GM19035 (cell line): Measurements from ENCODE around the gene UNC5B.

Source experiments
- ATAC-seq: cut with Tn5 transposase; IDR thresholded peaks from one replicate; pipeline ENCODE4 v1.9.1; 2021; ENCODE audit not compliant: unreplicated experiment

Gene UNC5B

GRCh38 chr10:71314694-71315225, 102.4 kb downstream of the UNC5B start:
- ATAC-seq = no peak

- ATAC-seq = no peak
These were observed 103.9 kb downstream of the UNC5B start for GRCh38 chr10:71316056-71316785.

GRCh38 chr10:71316786-71317160, 104.4 kb downstream of the UNC5B start:
- ATAC-seq = no peak

- ATAC-seq = no peak
These were observed 105.4 kb downstream of the UNC5B start for GRCh38 chr10:71317739-71318138.

GRCh38 chr10:71319042-71319799, 106.9 kb downstream of the UNC5B start, which contains the start of gene SLC29A3:
TSS of gene SLC29A3 (plus strand) at chr10:71319259. CDS start at chr10:71319310, 51 bp downstream.
- ATAC-seq = peak; percentile 75

- ATAC-seq = no peak
These were observed 107.5 kb downstream of the UNC5B start for GRCh38 chr10:71319800-71320392.

GRCh38 chr10:71320592-71320991, 108.2 kb downstream of the UNC5B start:
- ATAC-seq = no peak

GRCh38 chr10:71321386-71321785, 109.0 kb downstream of the UNC5B start:
- ATAC-seq = no peak

GRCh38 chr10:71323407-71323806, 111.0 kb downstream of the UNC5B start:
- ATAC-seq = no peak

- ATAC-seq = no peak
These were observed 112.4 kb downstream of the UNC5B start for GRCh38 chr10:71324743-71325142.

- no peak for ATAC-seq
These were observed 112.9 kb downstream of the UNC5B start for GRCh38 chr10:71325267-71325666.

GRCh38 chr10:71326464-71326881, 114.1 kb downstream of the UNC5B start:
- no peak for ATAC-seq

GRCh38 chr10:71330789-71331404, 118.5 kb downstream of the UNC5B start:
- ATAC-seq = no peak

GRCh38 chr10:71331736-71332135, 119.4 kb downstream of the UNC5B start:
- no peak for ATAC-seq

GRCh38 chr10:71332466-71332865, 120.1 kb downstream of the UNC5B start:
- ATAC-seq = no peak

- ATAC-seq = no peak
These were observed 120.9 kb downstream of the UNC5B start for GRCh38 chr10:71333129-71333887.

GRCh38 chr10:71334221-71334791, 121.9 kb downstream of the UNC5B start:
- ATAC-seq = no peak

- ATAC-seq = no peak
These were observed 122.9 kb downstream of the UNC5B start for GRCh38 chr10:71335173-71335708.

- no peak for ATAC-seq
These were observed 124.3 kb downstream of the UNC5B start for GRCh38 chr10:71336632-71337031.

GRCh38 chr10:71337219-71337701, 124.9 kb downstream of the UNC5B start:
- no peak for ATAC-seq
